Mucosa of descending colon (tissue), 3 donors: ENCODE measurements around the gene PZP. TPM values are rescaled to one million over a fixed set of nuclear protein-coding genes. Genes with fewer than 3 reads are reported as not detected.
A peak's percentile ranks its signal among the peaks of the same experiment; 100 is the strongest.

Experiments used
- ATAC-seq: fragments of 200-7000 bp; cut with Tn5 transposase; one replicate; pipeline ENCODE4 v1.9.1; 2020; ENCODE audit warnings: mild to moderate bottlenecking, moderate library complexity
- DNase-seq, 3 donors: peaks; one replicate each; pipeline ENCODE4 v3.0.0-alpha.2; 2020
- H3K36me3 ChIP-seq: fragments of 200-600 bp; one replicate; pipeline ENCODE4 v1.8.0; 2021; ENCODE audit warnings: low read depth, mild to moderate bottlenecking
- H3K4me1 ChIP-seq: fragments of 200-600 bp; one replicate; pipeline ENCODE4 v1.8.0; 2021; ENCODE audit warnings: low read depth, mild to moderate bottlenecking
- H3K4me3 ChIP-seq: fragments of 200-600 bp; one replicate; pipeline ENCODE4 v1.8.0; 2021; ENCODE audit warnings: mild to moderate bottlenecking
- H3K9me3 ChIP-seq: fragments of 200-600 bp; one replicate; pipeline ENCODE4 v1.8.0; 2021; ENCODE audit warnings: mild to moderate bottlenecking
- intact Hi-C, 2 donors: fragments of 100-400 bp; cut with DNase I in 1 of 2; cut with micrococcal nuclease in 1 of 2; formaldehyde crosslinking; loops; one replicate each; pipeline versions ENCODE4 v1.11.0 to v1.11.1; 2022; cut with DNase I, micrococcal nuclease
- total RNA-seq, 3 donors: library from RNA; stranded (reverse); fragmentation: NEBNext Ultra II Directional in 2 of 3; extraction: Animal tissue kit (Norgen Biotek cat#: 25700) in 2 of 3; gene quantifications; one replicate each; pipeline versions ENCODE4 v1.2.1 to v1.2.4, GENCODE V29; 2021 to 2023
- TF ChIP-seq, protein P1 (sequence below): fragments of 200-600 bp; IDR thresholded peaks from one replicate; pipeline ENCODE4 v1.8.0; 2022; ENCODE audit warnings: antibody characterized with exemption, mild to moderate bottlenecking
- donor health status: DM: no; HTN: no; CAD: no; lungs with moderate emphysema.
- donor health status: DM: no; HTN: no; CAD: no.
- donor health status: DM: no; HTN: yes; CAD: no.

PZP gene
- total RNA-seq, 3 donors from 2014 or later, result 0.07 TPM; not detected in 2

DNA sequence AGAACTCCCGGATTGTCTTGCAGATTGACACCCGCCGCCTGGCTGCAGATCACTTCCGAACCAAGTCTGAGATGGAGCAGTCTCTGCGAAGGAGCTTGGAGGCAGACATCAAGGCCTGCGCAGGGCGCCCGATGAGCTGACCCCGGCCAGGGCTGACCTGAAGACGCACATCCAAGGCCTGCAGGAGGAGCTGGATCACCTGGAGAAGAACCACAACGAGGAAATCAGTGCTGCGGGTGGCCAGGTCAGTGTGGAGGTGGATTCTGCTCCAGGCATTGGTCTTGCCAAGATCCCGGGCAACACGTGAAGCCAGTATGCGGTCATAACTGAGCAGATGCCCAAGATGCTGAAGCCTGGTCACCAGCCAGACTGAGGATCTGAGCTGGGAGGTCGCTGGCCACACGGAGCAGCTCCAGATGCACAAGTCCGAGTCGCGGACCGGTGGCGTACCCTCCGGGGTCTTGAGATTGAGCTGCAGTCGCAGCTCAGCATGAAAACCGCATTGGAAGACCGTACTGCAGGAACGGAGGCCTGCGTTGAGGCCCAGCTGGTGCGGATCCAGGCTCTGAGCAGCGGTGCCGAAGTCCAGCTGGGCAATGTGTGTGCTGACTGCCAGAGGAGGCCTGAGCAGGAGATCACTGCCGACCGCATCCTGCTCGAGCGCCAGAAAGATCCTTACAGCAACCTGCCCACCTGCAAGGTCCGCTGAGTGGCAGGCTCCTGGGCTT is 80.1 kb downstream of the PZP start:
- Histone ChIP-seq H3K4me3 (no peak overlapping the region), H3K4me1 (no peaks in the 10 kb centered on the region), H3K9me3 (no peaks in the 10 kb centered on the region), H3K36me3 (no peaks in the 10 kb centered on the region)
- TF ChIP-seq, protein P1, sequence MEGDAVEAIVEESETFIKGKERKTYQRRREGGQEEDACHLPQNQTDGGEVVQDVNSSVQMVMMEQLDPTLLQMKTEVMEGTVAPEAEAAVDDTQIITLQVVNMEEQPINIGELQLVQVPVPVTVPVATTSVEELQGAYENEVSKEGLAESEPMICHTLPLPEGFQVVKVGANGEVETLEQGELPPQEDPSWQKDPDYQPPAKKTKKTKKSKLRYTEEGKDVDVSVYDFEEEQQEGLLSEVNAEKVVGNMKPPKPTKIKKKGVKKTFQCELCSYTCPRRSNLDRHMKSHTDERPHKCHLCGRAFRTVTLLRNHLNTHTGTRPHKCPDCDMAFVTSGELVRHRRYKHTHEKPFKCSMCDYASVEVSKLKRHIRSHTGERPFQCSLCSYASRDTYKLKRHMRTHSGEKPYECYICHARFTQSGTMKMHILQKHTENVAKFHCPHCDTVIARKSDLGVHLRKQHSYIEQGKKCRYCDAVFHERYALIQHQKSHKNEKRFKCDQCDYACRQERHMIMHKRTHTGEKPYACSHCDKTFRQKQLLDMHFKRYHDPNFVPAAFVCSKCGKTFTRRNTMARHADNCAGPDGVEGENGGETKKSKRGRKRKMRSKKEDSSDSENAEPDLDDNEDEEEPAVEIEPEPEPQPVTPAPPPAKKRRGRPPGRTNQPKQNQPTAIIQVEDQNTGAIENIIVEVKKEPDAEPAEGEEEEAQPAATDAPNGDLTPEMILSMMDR, result no peak
- intact Hi-C loops, result no loop called here
- ATAC-seq, result no peak
- no peak for DNase-seq

DNA sequence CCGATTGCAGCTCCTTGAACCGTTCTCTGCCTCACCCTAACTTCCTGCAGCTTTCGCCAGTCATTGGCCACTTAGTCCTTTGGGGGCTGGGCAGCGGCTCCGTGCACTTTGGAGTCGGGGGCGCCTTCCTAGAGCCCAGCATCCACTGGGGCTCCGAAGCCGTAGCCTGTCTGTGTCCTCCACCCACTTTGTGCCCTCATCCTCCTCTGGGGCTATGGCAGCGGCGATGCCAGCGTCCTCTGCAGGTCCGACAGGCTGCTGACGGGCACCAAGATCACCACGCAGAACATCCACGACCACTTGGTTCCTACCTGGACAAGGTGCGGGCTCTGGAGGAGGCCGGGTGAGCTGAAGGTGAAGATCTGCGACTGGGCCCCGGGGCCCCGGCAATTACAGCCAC is 80.7 kb downstream of the PZP start:
- ATAC-seq, result no peak
- no peak overlapping the region for H3K4me3 ChIP-seq

DNA sequence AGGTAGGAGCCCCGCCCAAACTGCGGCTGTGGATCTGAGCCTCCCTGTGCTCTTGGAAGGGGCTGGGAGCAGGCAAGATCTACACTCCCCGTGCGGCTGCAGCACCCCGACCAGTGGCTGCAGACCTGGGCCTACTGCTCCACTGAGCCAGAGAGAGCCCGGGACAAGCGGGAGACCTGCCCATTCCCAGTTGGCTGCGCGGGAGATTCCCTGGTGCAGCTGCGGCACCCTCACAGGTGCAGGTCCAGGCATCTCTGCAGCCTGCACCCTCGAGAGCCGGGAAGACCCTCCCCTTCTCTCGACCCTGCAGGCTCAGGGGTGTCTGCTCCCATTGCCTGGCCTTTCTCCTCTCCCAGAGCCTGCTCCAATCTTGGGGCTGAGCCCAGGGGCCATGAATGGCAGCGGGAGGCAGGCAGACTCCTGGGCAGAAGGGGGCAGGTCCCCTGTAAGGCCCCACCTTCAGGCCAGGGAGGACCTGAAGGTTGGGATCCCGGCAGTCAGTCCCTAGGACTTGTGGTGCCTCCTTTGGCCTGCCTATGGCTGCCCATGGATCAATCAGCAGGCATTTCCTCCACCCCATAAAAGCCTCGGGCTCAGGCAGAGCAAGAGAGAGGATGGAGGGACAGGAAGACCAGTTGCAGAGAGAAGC is 83.7 kb downstream of the PZP start:
- ATAC-seq (no peak), DNase-seq (peak in 1 of 3 donors; percentile 44)
- no peaks in the 10 kb centered on the region for H3K4me1 ChIP-seq
- intact Hi-C loops, result no loop called here
- TF ChIP-seq, protein P1, result no peak
- H3K9me3 ChIP-seq, result no peaks in the 10 kb centered on the region
- H3K36me3 ChIP-seq, result no peaks in the 10 kb centered on the region
- H3K4me3 ChIP-seq, result no peak overlapping the region

More for the DNA sequence above, 80.7 kb downstream of the PZP start:
- no peak for DNase-seq
- intact Hi-C loops, result no loop called here
- H3K9me3 ChIP-seq, result no peaks in the 10 kb centered on the region
- no peaks in the 10 kb centered on the region for H3K4me1 ChIP-seq
- H3K36me3 ChIP-seq, result no peaks in the 10 kb centered on the region
- TF ChIP-seq, protein P1, result no peak

DNA sequence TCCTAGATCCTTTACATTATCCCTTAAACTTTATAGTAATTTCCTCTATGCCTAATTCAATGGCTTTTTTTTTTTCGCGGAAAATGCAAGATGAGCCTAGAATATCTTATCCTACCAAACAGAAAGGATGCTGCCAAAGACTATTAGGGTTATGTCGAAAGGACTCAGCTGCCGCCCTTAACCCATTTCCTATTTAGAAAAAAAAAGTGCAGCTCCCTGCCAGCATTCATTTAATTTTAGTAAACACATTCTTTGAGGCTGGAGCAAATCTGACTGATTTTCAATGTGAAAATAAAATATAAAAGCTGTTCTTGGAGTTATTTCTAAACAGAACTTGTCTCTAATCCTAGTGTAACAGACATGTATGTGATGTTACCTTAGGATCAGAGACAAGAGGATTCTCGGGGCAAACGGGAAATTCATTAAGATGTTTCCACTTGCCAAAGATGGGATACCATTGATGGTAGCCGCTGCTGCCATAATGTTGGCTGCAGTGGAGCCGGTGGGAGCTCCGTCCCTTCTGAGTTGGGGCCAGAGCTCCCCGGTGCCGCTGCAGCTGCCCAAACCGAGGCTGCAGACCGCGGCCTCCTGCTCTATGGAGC is 84.3 kb downstream of the PZP start:
- H3K4me3 ChIP-seq, result no peak overlapping the region
- TF ChIP-seq, protein P1, result no peak
- DNase-seq, result no peak
- no peak for ATAC-seq
- no peaks in the 10 kb centered on the region for H3K36me3 ChIP-seq
- intact Hi-C loops, result no loop called here
- H3K9me3 ChIP-seq, result no peaks in the 10 kb centered on the region
- no peaks in the 10 kb centered on the region for H3K4me1 ChIP-seq

DNA sequence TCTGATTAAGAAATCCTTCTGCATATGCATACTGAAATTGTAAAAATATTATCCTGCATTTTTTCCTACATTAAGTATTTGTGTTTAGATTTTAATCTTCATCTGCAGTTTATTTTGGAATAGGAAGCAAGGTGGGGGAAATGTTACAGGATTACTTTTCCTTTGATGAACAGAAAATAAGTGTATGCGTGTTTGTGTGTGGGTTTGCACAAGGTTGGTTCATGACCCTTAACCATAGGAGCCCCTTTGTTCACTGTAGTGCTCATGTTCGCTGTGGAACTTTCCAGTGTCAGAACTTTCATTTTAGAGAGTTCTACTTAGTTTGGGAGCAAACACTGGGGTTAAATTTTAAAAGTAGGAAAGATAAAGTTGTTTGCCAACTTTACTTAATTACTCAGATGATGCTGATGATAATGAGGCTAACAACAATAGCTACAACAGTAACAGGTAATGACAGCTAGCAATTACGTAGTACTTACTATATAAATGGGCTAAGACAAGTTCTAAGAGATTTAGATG is 86.0 kb downstream of the PZP start:
- Histone ChIP-seq H3K4me3 (no peak overlapping the region), H3K9me3 (no peaks in the 10 kb centered on the region), H3K36me3 (no peaks in the 10 kb centered on the region), H3K4me1 (no peaks in the 10 kb centered on the region)
- DNase-seq, result no peak
- no peak for ATAC-seq
- intact Hi-C loops, result no loop called here
- TF ChIP-seq, protein P1, result no peak
